ENCODE results near the gene GCAT. TPM values are rescaled to one million over a fixed set of nuclear protein-coding genes. Genes with fewer than 3 reads are reported as not detected.

Gene GCAT
- polyA plus RNA-seq, 3 donors from 2014 or later, result 0.64 to 0.71 TPM; not detected in 1

DNA sequence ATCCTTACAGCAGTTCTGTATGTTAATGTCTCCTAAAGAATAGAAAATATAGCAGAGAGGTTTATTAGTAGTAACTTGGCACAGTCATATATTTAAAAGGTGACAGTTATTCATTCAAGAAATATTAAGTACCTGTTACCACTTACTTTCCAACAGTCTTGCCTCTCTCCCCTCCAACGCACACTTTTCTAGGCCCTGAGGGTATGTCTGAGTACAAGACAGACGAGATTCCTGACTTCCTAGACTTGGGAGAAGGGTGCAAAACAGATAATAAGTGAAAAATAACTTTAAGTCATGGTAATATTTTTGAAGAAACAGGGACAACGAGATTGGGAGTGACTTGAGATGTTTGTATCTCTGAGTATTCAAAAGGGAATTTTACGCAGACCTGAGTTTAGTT lies 43.1 kb downstream of the GCAT start:
- peak overlapping the region in 2 of 6 donors; percentile 24 to 48 for H3K27ac Mint-ChIP-seq
- peaks cover 20 to 30% (median 20%) of the 10 kb centered on the region in 3 donors for H3K36me3 Mint-ChIP-seq
- peak overlapping the region; percentile 41 to 91 (median 74) for H3K4me3 Mint-ChIP-seq
- H3K9me3 Mint-ChIP-seq, result no peaks in the 10 kb centered on the region
- H3K4me1 Mint-ChIP-seq, result peaks cover 41 to 63% of the 10 kb centered on the region in 2 donors
- H3K27me3 Mint-ChIP-seq (ENCODE audit: low read depth in 3 of 3), result peaks cover 2 to 10% (median 6%) of the 10 kb centered on the region in 3 donors
- DNase-seq, result no peak

- H3K36me3 Mint-ChIP-seq, result peaks cover 22 to 33% (median 24%) of the 10 kb centered on the region in 3 donors
- peaks cover 38 to 64% of the 10 kb centered on the region in 2 donors for H3K4me1 Mint-ChIP-seq
- DNase-seq, result no peak
- peaks cover 2 to 9% (median 6%) of the 10 kb centered on the region in 3 donors for H3K27me3 Mint-ChIP-seq (ENCODE audit: low read depth in 3 of 3)
- H3K27ac Mint-ChIP-seq, result peak overlapping the region in 1 of 6 donors; percentile 58
- no peaks in the 10 kb centered on the region for H3K9me3 Mint-ChIP-seq
- H3K4me3 Mint-ChIP-seq, result no peak overlapping the region
Observed at GRCh38 chr22:37852418-37852817, 44.7 kb downstream of the GCAT start.

GRCh38 chr22:37854946-37855345 lies 47.2 kb downstream of the GCAT start:
- peaks cover 31 to 43% (median 34%) of the 10 kb centered on the region in 3 donors for H3K36me3 Mint-ChIP-seq

GRCh38 chr22:37855462-37855861 lies 47.7 kb downstream of the GCAT start:
- Mint-ChIP-seq H3K27me3 (ENCODE audit: low read depth in 3 of 3) (peaks cover 0 to 3% (median 0%) of the 10 kb centered on the region in 3 donors), H3K4me1 (peaks cover 18 to 50% of the 10 kb centered on the region in 2 donors), H3K9me3 (no peaks in the 10 kb centered on the region), H3K4me3 (no peak overlapping the region), H3K27ac (peak overlapping the region in 2 of 6 donors; percentile 38 to 45), H3K36me3 (peaks cover 31 to 43% (median 34%) of the 10 kb centered on the region in 3 donors)
- DNase-seq, result no peak

More at GRCh38 chr22:37854946-37855345, 47.2 kb downstream of the GCAT start:
- peaks cover 0 to 3% (median 0%) of the 10 kb centered on the region in 3 donors for H3K27me3 Mint-ChIP-seq (ENCODE audit: low read depth in 3 of 3)
- peak overlapping the region in 1 of 6 donors; percentile 29 for H3K27ac Mint-ChIP-seq
- no peak for DNase-seq
- peaks cover 19 to 55% of the 10 kb centered on the region in 2 donors for H3K4me1 Mint-ChIP-seq
- no peak overlapping the region for H3K4me3 Mint-ChIP-seq
- H3K9me3 Mint-ChIP-seq, result no peaks in the 10 kb centered on the region

- H3K36me3 Mint-ChIP-seq, result peaks cover 32 to 45% (median 33%) of the 10 kb centered on the region in 3 donors
- no peaks in the 10 kb centered on the region for H3K9me3 Mint-ChIP-seq
- H3K4me1 Mint-ChIP-seq, result peaks cover 3 to 19% of the 10 kb centered on the region in 2 donors
- no peaks in the 10 kb centered on the region for H3K27me3 Mint-ChIP-seq (ENCODE audit: low read depth in 3 of 3)
- no peak overlapping the region for H3K27ac Mint-ChIP-seq
- DNase-seq, result no peak
- no peak overlapping the region for H3K4me3 Mint-ChIP-seq
Observed at GRCh38 chr22:37860796-37861421, 53.2 kb downstream of the GCAT start.

GRCh38 chr22:37862570-37863325 lies 55.0 kb downstream of the GCAT start:
- Mint-ChIP-seq H3K9me3 (no peaks in the 10 kb centered on the region), H3K27ac (peak overlapping the region in 2 of 6 donors; percentile 17 to 52), H3K27me3 (ENCODE audit: low read depth in 3 of 3) (no peaks in the 10 kb centered on the region), H3K4me3 (no peak overlapping the region), H3K36me3 (peaks cover 27 to 42% (median 31%) of the 10 kb centered on the region in 3 donors), H3K4me1 (peaks cover 3 to 19% of the 10 kb centered on the region in 2 donors)
- DNase-seq, result no peak

- DNase-seq, result no peak
- peaks cover 17 to 38% (median 34%) of the 10 kb centered on the region in 3 donors for H3K36me3 Mint-ChIP-seq
- peaks cover 3 to 11% of the 10 kb centered on the region in 2 donors for H3K4me1 Mint-ChIP-seq
- H3K9me3 Mint-ChIP-seq, result no peaks in the 10 kb centered on the region
- no peaks in the 10 kb centered on the region for H3K27me3 Mint-ChIP-seq (ENCODE audit: low read depth in 3 of 3)
- H3K27ac Mint-ChIP-seq, result no peak overlapping the region
- no peak overlapping the region for H3K4me3 Mint-ChIP-seq
Observed at GRCh38 chr22:37865510-37865909, 57.8 kb downstream of the GCAT start.

Other genes with a start within 250 kb of the GCAT start
- under 1 TPM in 2 of 3 donors, not detected in 1; 0.17 to 0.40 TPM for gene CDC42EP1, start 247.5 kb upstream of the GCAT start, polyA plus RNA-seq
- 10 to 100 TPM in 1 of 3 donors, 1 to 10 TPM in 2; 3.4 to 30.4 (median 8.2) TPM for gene LGALS2, start 227.8 kb upstream of the GCAT start, polyA plus RNA-seq
- 10 to 100 TPM; 21.3 to 29.6 (median 25.3) TPM for gene GGA1, start 199.1 kb upstream of the GCAT start, polyA plus RNA-seq
- gene SH3BP1, start 168.3 kb upstream of the GCAT start, polyA plus RNA-seq, result 10 to 100 TPM; 12.6 to 41.2 (median 21.2) TPM
- 10 to 100 TPM in 1 of 3 donors, 1 to 10 TPM in 2; 2.2 to 13.2 (median 7.7) TPM for gene PDXP, start 149.2 kb upstream of the GCAT start, polyA plus RNA-seq
- gene LGALS1, start 132.3 kb upstream of the GCAT start, polyA plus RNA-seq, result 100 to 1,000 TPM; 416 to 572 (median 473) TPM
- 10 to 100 TPM; 34.6 to 59.3 (median 42.3) TPM for gene NOL12, start 121.6 kb upstream of the GCAT start, polyA plus RNA-seq
- 10 to 100 TPM; 15.0 to 22.4 (median 20.8) TPM for gene TRIOBP, start 110.9 kb upstream of the GCAT start, polyA plus RNA-seq
- gene GALR3, start 15.4 kb downstream of the GCAT start, polyA plus RNA-seq, result not detected
- gene ANKRD54, start 36.4 kb downstream of the GCAT start, polyA plus RNA-seq, result 10 to 100 TPM in 2 of 3 donors, 1 to 10 TPM in 1; 6.2 to 15.8 (median 12.4) TPM
- gene EIF3L, start 41.5 kb downstream of the GCAT start, polyA plus RNA-seq, result 100 to 1,000 TPM; 167 to 215 (median 185) TPM
- 1 to 10 TPM; 1.3 to 5.8 (median 2.1) TPM for gene MICALL1, start 98.4 kb downstream of the GCAT start, polyA plus RNA-seq
- gene C22orf23, start 145.7 kb downstream of the GCAT start, polyA plus RNA-seq, result not detected
- 100 to 1,000 TPM; 181 to 275 (median 203) TPM for gene POLR2F, start 145.8 kb downstream of the GCAT start, polyA plus RNA-seq
- not detected for gene SOX10, start 176.6 kb downstream of the GCAT start, polyA plus RNA-seq
- 10 to 100 TPM in 1 of 3 donors, 1 to 10 TPM in 1, under 1 TPM in 1; 0.12 to 11.1 (median 6.0) TPM for gene PICK1, start 249.5 kb downstream of the GCAT start, polyA plus RNA-seq